HFFc6 (cell line): ENCODE data around the gene CD163. TPM values are rescaled to one million over a fixed set of nuclear protein-coding genes. Genes with fewer than 3 reads are reported as not detected.

ENCODE experiments used
- total RNA-seq, 6 experiments: library from RNA; stranded (reverse); fragmentation: NEBNext Ultra II Directional; extraction: Animal tissue kit (Norgen Biotek cat#: 25700); gene quantifications; 2 replicates in 1 of 6; 3 replicates in 5 of 6; pipeline ENCODE4 v1.2.3, GENCODE V29; 2021

CD163 gene
- total RNA-seq, 6 experiments from 2014 or later, result 0.07 TPM; not detected in 5

Other genes with a start within 250 kb of the CD163 start
- not detected for gene ACSM4, start 199.7 kb downstream of the CD163 start, total RNA-seq
- 1 to 10 TPM; 5.7 to 9.9 (median 7.6) TPM for gene CD163L1, start 59.6 kb downstream of the CD163 start, total RNA-seq
- not detected for gene APOBEC1, start 162.1 kb upstream of the CD163 start, total RNA-seq
- gene GDF3, start 192.0 kb upstream of the CD163 start, total RNA-seq, result not detected
- not detected for gene DPPA3, start 207.7 kb upstream of the CD163 start, total RNA-seq
- not detected for gene CLEC4C, start 243.6 kb upstream of the CD163 start, total RNA-seq